Thoracic aorta (tissue), 2 donors: ENCODE results near the gene BCKDK. TPM values are rescaled to one million over a fixed set of nuclear protein-coding genes. Genes with fewer than 3 reads are reported as not detected.
"Not testable (repeated sequence)": the region's sequence is repeated elsewhere in the genome, so short reads cannot be mapped to it uniquely, and the experiment has no call there.

ENCODE experiments used
- ATAC-seq: fragments of 150-250 bp; one replicate; pipeline ENCODE4 v1.8.0; 2017; ENCODE audit warnings: low read depth; ENCODE audit not compliant: insufficient number of reproducible peaks, low FRiP score
- DNase-seq: peaks from one replicate; pipeline ENCODE4 v3.0.0-alpha.2; 2020; ENCODE audit warnings: low spot score
- H3K27ac ChIP-seq, 2 donors: fragments of 200-600 bp; sonication (generic); 1 replicate in 1 of 2; 2 replicates in 1 of 2; pipeline ENCODE4 v1.5.1; 2016; ENCODE audit warnings: mild to moderate bottlenecking in 2 of 2, moderate library complexity in 2 of 2
- H3K27me3 ChIP-seq: fragments of 200-600 bp; sonication (generic); replicated peaks from 2 replicates; pipeline ENCODE4 v1.6.0; 2016; ENCODE audit warnings: mild to moderate bottlenecking; ENCODE audit not compliant: insufficient read depth
- H3K36me3 ChIP-seq: fragments of 200-600 bp; sonication (generic); one replicate; pipeline ENCODE4 v1.5.1; 2016
- H3K4me1 ChIP-seq, 2 donors: fragments of 200-600 bp; sonication (generic); 1 replicate in 1 of 2; 2 replicates in 1 of 2; pipeline versions ENCODE4 v1.5.1 to v1.6.0; 2016; ENCODE audit warnings: low read depth in 2 of 2, mild to moderate bottlenecking in 1 of 2; ENCODE audit not compliant: control insufficient read depth in 1 of 2
- H3K4me3 ChIP-seq: fragments of 200-600 bp; sonication (generic); 2 replicates; pipeline ENCODE4 v1.5.1; 2016; ENCODE audit warnings: mild to moderate bottlenecking
- H3K9me3 ChIP-seq: fragments of 200-600 bp; sonication (generic); 2 replicates; pipeline ENCODE4 v1.5.1; 2016
- CTCF ChIP-seq: fragments of 200-600 bp; sonication (generic); IDR thresholded peaks from one replicate; pipeline ENCODE4 v1.5.1; 2019; ENCODE audit warnings: antibody characterized with exemption
- total RNA-seq, 2 donors: library from RNA; depleted of rRNA; stranded (reverse); fragments of >200 nt; gene quantifications; one replicate each; pipeline versions ENCODE4 v1.1.0 to v1.2.3, GENCODE V29; 2016

BCKDK gene
- total RNA-seq, 2 donors from 2014 or later = 35.1 to 58.5 TPM

- peaks cover 12 to 26% of the 10 kb centered on the region in 2 donors for H3K4me1 ChIP-seq
- H3K4me3 ChIP-seq = no peak overlapping the region
- H3K36me3 ChIP-seq = no peaks in the 10 kb centered on the region
- no peaks in the 10 kb centered on the region for H3K27me3 ChIP-seq
- no peak for TF ChIP-seq CTCF
- no peak overlapping the region for H3K27ac ChIP-seq
- DNase-seq = no peak
- ATAC-seq = no peak
- no peaks in the 10 kb centered on the region for H3K9me3 ChIP-seq
These were observed 35.5 kb downstream of the BCKDK start for GRCh38 chr16:31143694-31144148.

GRCh38 chr16:31144418-31144817, 36.2 kb downstream of the BCKDK start:
- not testable (repeated sequence) for ATAC-seq

GRCh38 chr16:31145398-31145990, 37.3 kb downstream of the BCKDK start:
- Histone ChIP-seq H3K36me3 (no peaks in the 10 kb centered on the region), H3K4me3 (no peak overlapping the region), H3K27me3 (no peaks in the 10 kb centered on the region), H3K27ac (no peak overlapping the region), H3K4me1 (peaks cover 6 to 17% of the 10 kb centered on the region in 2 donors), H3K9me3 (no peaks in the 10 kb centered on the region)
- ATAC-seq (no peak), DNase-seq (no peak)
- TF ChIP-seq CTCF = no peak

More at GRCh38 chr16:31144418-31144817, 36.2 kb downstream of the BCKDK start:
- not testable (repeated sequence) for H3K9me3 ChIP-seq, DNase-seq, H3K36me3 ChIP-seq, H3K27me3 ChIP-seq, H3K27ac ChIP-seq, H3K4me3 ChIP-seq
- H3K4me1 ChIP-seq = peaks cover 6 to 19% of the 10 kb centered on the region in 2 donors

- DNase-seq = no peak
- no peak for TF ChIP-seq CTCF
- Histone ChIP-seq H3K27ac (no peak overlapping the region), H3K9me3 (no peaks in the 10 kb centered on the region), H3K36me3 (no peaks in the 10 kb centered on the region), H3K4me1 (peaks cover 0 to 6% of the 10 kb centered on the region in 2 donors), H3K27me3 (no peaks in the 10 kb centered on the region), H3K4me3 (no peak overlapping the region)
- no peak for ATAC-seq
These were observed 39.4 kb downstream of the BCKDK start for GRCh38 chr16:31147574-31147973.

GRCh38 chr16:31148281-31148728, 40.1 kb downstream of the BCKDK start:
- TF ChIP-seq CTCF = no peak
- H3K36me3 ChIP-seq = no peaks in the 10 kb centered on the region
- no peak overlapping the region for H3K27ac ChIP-seq
- H3K4me1 ChIP-seq = no peaks in the 10 kb centered on the region
- no peak for ATAC-seq
- no peak overlapping the region for H3K4me3 ChIP-seq
- no peaks in the 10 kb centered on the region for H3K27me3 ChIP-seq
- H3K9me3 ChIP-seq = no peaks in the 10 kb centered on the region
- no peak for DNase-seq

GRCh38 chr16:31148896-31149295, 40.7 kb downstream of the BCKDK start:
- Histone ChIP-seq H3K36me3 (no peaks in the 10 kb centered on the region), H3K4me3 (no peak overlapping the region), H3K4me1 (no peaks in the 10 kb centered on the region), H3K27ac (no peak overlapping the region), H3K9me3 (no peaks in the 10 kb centered on the region), H3K27me3 (no peaks in the 10 kb centered on the region)
- ATAC-seq (no peak), DNase-seq (no peak)
- TF ChIP-seq CTCF = no peak
